ENCODE data around the gene SFTA2.
"Not testable (repeated sequence)": the region's sequence is repeated elsewhere in the genome, so short reads cannot be mapped to it uniquely, and the experiment has no call there.

- TF ChIP-seq, protein P1, sequence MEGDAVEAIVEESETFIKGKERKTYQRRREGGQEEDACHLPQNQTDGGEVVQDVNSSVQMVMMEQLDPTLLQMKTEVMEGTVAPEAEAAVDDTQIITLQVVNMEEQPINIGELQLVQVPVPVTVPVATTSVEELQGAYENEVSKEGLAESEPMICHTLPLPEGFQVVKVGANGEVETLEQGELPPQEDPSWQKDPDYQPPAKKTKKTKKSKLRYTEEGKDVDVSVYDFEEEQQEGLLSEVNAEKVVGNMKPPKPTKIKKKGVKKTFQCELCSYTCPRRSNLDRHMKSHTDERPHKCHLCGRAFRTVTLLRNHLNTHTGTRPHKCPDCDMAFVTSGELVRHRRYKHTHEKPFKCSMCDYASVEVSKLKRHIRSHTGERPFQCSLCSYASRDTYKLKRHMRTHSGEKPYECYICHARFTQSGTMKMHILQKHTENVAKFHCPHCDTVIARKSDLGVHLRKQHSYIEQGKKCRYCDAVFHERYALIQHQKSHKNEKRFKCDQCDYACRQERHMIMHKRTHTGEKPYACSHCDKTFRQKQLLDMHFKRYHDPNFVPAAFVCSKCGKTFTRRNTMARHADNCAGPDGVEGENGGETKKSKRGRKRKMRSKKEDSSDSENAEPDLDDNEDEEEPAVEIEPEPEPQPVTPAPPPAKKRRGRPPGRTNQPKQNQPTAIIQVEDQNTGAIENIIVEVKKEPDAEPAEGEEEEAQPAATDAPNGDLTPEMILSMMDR (tag by site-specific recombination; IDR thresholded peaks at IDR 0.05) = not testable (repeated sequence)
- TF ChIP-seq ZNF747 (tag by site-specific recombination; IDR thresholded peaks at IDR 0.05); OSR2 (tag by site-specific recombination; IDR thresholded peaks at IDR 0.05); ZNF366 (tag by site-specific recombination; conservative IDR thresholded peaks at IDR 0.05); ZNF776 (tag by site-specific recombination; IDR thresholded peaks at IDR 0.05; ENCODE audit: borderline replicate concordance); ZNF121 (tag by site-specific recombination; IDR thresholded peaks at IDR 0.05); ZNF239 (tag by site-specific recombination; IDR thresholded peaks at IDR 0.05); ZNF423 (tag by site-specific recombination; IDR thresholded peaks at IDR 0.05); MYNN (tag by site-specific recombination; IDR thresholded peaks at IDR 0.05; ENCODE audit: borderline replicate concordance); ZNF560 (tag by site-specific recombination; IDR thresholded peaks at IDR 0.05; ENCODE audit: borderline replicate concordance); ZNF600 (tag by site-specific recombination; IDR thresholded peaks at IDR 0.05); FEZF1 (tag by site-specific recombination; IDR thresholded peaks at IDR 0.05): not testable (repeated sequence)
- TF ChIP-seq, protein P2, sequence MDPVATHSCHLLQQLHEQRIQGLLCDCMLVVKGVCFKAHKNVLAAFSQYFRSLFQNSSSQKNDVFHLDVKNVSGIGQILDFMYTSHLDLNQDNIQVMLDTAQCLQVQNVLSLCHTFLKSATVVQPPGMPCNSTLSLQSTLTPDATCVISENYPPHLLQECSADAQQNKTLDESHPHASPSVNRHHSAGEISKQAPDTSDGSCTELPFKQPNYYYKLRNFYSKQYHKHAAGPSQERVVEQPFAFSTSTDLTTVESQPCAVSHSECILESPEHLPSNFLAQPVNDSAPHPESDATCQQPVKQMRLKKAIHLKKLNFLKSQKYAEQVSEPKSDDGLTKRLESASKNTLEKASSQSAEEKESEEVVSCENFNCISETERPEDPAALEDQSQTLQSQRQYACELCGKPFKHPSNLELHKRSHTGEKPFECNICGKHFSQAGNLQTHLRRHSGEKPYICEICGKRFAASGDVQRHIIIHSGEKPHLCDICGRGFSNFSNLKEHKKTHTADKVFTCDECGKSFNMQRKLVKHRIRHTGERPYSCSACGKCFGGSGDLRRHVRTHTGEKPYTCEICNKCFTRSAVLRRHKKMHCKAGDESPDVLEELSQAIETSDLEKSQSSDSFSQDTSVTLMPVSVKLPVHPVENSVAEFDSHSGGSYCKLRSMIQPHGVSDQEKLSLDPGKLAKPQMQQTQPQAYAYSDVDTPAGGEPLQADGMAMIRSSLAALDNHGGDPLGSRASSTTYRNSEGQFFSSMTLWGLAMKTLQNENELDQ (tag by site-specific recombination; IDR thresholded peaks at IDR 0.05; ENCODE audit: low read depth) = not testable (repeated sequence)
Observed at GRCh38 chr6:30902196-30902595, 29.8 kb downstream of the SFTA2 start.

Measured in HEK293 (cell line).